MCF 10A (cell line): Measurements from ENCODE around the gene C14orf132. TPM values are rescaled to one million over a fixed set of nuclear protein-coding genes. Genes with fewer than 3 reads are reported as not detected.
A peak's percentile ranks its signal among the peaks of the same experiment; 100 is the strongest.

Source experiments
- BruUV-seq: library from RNA; stranded (reverse); fragments of 400-500 nt; replicated peaks from 2 replicates; lab custom pipeline; 2021; lab: Mats Ljungman, UMichigan
- CTCF ChIA-PET: fragments of 300-600 bp; sonication (Branson Sonifier 250); formaldehyde crosslinking; extraction: SDS; loops from one replicate; lab custom pipeline; 2021; ENCODE audit warnings: antibody characterized with exemption, inconsistent platforms; lab: Yijun Ruan, JAX
- POLR2A ChIA-PET: fragments of 300-600, 350-650 bp; sonication (Branson Sonifier 250); formaldehyde crosslinking; extraction: SDS; loops from one replicate; lab custom pipeline; 2020; ENCODE audit warnings: antibody characterized with exemption, inconsistent platforms; lab: Yijun Ruan, JAX
- DNase-seq: peaks from one replicate; pipeline ENCODE4 v3.0.0-alpha.2; 2018; ENCODE audit not compliant: unreplicated experiment
- H3K27ac Mint-ChIP-seq: one replicate; pipeline ENCODE4 v1.8.0; 2022; ENCODE audit warnings: mild to moderate bottlenecking, low read depth, mixed read lengths; ENCODE audit not compliant: unreplicated experiment
- H3K27me3 Mint-ChIP-seq: one replicate; pipeline ENCODE4 v1.8.0; 2022; ENCODE audit warnings: mixed read lengths; ENCODE audit not compliant: insufficient read depth, unreplicated experiment
- H3K36me3 Mint-ChIP-seq: one replicate; pipeline ENCODE4 v1.8.0; 2022; ENCODE audit warnings: mild to moderate bottlenecking, moderate library complexity, mixed read lengths; ENCODE audit not compliant: insufficient read depth, unreplicated experiment
- H3K4me1 Mint-ChIP-seq: one replicate; pipeline ENCODE4 v1.8.0; 2022; ENCODE audit warnings: mixed read lengths; ENCODE audit not compliant: insufficient read depth, unreplicated experiment
- H3K4me3 Mint-ChIP-seq: one replicate; pipeline ENCODE4 v1.8.0; 2022; ENCODE audit warnings: mild to moderate bottlenecking, moderate library complexity, mixed read lengths; ENCODE audit not compliant: unreplicated experiment
- H3K9me3 Mint-ChIP-seq: one replicate; pipeline ENCODE4 v1.8.0; 2022; ENCODE audit warnings: mixed read lengths; ENCODE audit not compliant: unreplicated experiment
- CTCF ChIP-seq: fragments of 200-600 bp; IDR thresholded peaks from one replicate; pipeline ENCODE4 v1.8.0; 2022; ENCODE audit warnings: antibody characterized with exemption, mild to moderate bottlenecking; ENCODE audit not compliant: unreplicated experiment
- intact Hi-C: fragments of 100-400 bp; cut with micrococcal nuclease; formaldehyde crosslinking; loops from 2 replicates; pipeline ENCODE4 v1.14.1; 2022
- total RNA-seq: library from RNA; stranded (reverse); gene quantifications from 2 replicates; pipeline ENCODE4 v1.2.3, GENCODE V29; 2022

Gene C14orf132
- total RNA-seq, 1 experiment from 2014 or later, result not detected

GRCh38 chr14:96094211-96094610 is 55.0 kb downstream of the C14orf132 start:
- ChIA-PET POLR2A (interaction anchor here (0.6 kb wide), 3 partner anchors 38 to 89 kb away, joined by 3 read pairs; no protein-coding TSS in a partner anchor), CTCF (interaction anchor here (1.7 to 16.0 kb wide), 3 partner anchors 36 to 181 kb away, joined by 7 to 298 read pairs (median 188); no protein-coding TSS in a partner anchor)
- Mint-ChIP-seq H3K27ac (no peak overlapping the region), H3K9me3 (no peaks in the 10 kb centered on the region), H3K4me1 (peaks cover 10% of the 10 kb centered on the region), H3K27me3 (no peaks in the 10 kb centered on the region), H3K4me3 (no peak overlapping the region), H3K36me3 (no peaks in the 10 kb centered on the region)
- TF ChIP-seq CTCF, result no peak
- intact Hi-C loops, result no loop called here
- no peak for DNase-seq
- no TSS peak for BruUV-seq

GRCh38 chr14:96094656-96095055 is 55.5 kb downstream of the C14orf132 start:
- no peaks in the 10 kb centered on the region for H3K9me3 Mint-ChIP-seq
- H3K27me3 Mint-ChIP-seq, result no peaks in the 10 kb centered on the region
- POLR2A ChIA-PET, result interaction anchor here (0.5 to 1.6 kb wide), 4 partner anchors 8 to 77 kb away, joined by 3 to 13 read pairs (median 6); no protein-coding TSS in a partner anchor
- H3K4me1 Mint-ChIP-seq, result peaks cover 10% of the 10 kb centered on the region
- H3K4me3 Mint-ChIP-seq, result no peak overlapping the region
- CTCF ChIA-PET, result interaction anchor here (0.6 to 16.0 kb wide), 4 partner anchors 10 to 1278 kb away, joined by 3 to 298 read pairs (median 96); no protein-coding TSS in a partner anchor
- no TSS peak for BruUV-seq
- intact Hi-C loops, result no loop called here
- no peak for DNase-seq
- no peaks in the 10 kb centered on the region for H3K36me3 Mint-ChIP-seq
- TF ChIP-seq CTCF, result no peak
- H3K27ac Mint-ChIP-seq, result no peak overlapping the region

GRCh38 chr14:96095058-96095457 is 55.9 kb downstream of the C14orf132 start:
- Mint-ChIP-seq H3K27me3 (no peaks in the 10 kb centered on the region), H3K36me3 (no peaks in the 10 kb centered on the region), H3K27ac (no peak overlapping the region), H3K9me3 (no peaks in the 10 kb centered on the region), H3K4me3 (no peak overlapping the region), H3K4me1 (peaks cover 10% of the 10 kb centered on the region)
- ChIA-PET CTCF (interaction anchor here (0.6 to 16.0 kb wide), 6 partner anchors 8 to 1279 kb away, joined by 3 to 298 read pairs (median 6); no protein-coding TSS in a partner anchor), POLR2A (interaction anchor here (0.5 to 1.6 kb wide), 5 partner anchors 8 to 22 kb away, joined by 3 to 13 read pairs (median 5); no protein-coding TSS in a partner anchor)
- no peak for DNase-seq
- intact Hi-C loops, result no loop called here
- no peak for TF ChIP-seq CTCF
- BruUV-seq, result no TSS peak

- BruUV-seq, result no TSS peak
- Mint-ChIP-seq H3K9me3 (no peaks in the 10 kb centered on the region), H3K4me1 (peaks cover 10% of the 10 kb centered on the region), H3K27me3 (no peaks in the 10 kb centered on the region), H3K27ac (peak overlapping the region; percentile 76), H3K4me3 (no peak overlapping the region), H3K36me3 (no peaks in the 10 kb centered on the region)
- POLR2A ChIA-PET, result interaction anchor here (0.6 to 1.6 kb wide), 8 partner anchors 9 to 303 kb away, joined by 3 to 13 read pairs (median 4); no protein-coding TSS in a partner anchor
- intact Hi-C loops, result no loop called here
- no peak for TF ChIP-seq CTCF
- DNase-seq, result peak; percentile 71
- CTCF ChIA-PET, result interaction anchor here (0.6 to 16.0 kb wide), 7 partner anchors 9 to 1279 kb away, joined by 3 to 298 read pairs (median 4); no protein-coding TSS in a partner anchor
Observed at GRCh38 chr14:96095581-96096476, 56.7 kb downstream of the C14orf132 start.
